Panc1 (cell line): ENCODE results near the gene KIAA1614. TPM values are rescaled to one million over a fixed set of nuclear protein-coding genes. Genes with fewer than 3 reads are reported as not detected.

Experiments used
- ATAC-seq: fragments of 200-7000 bp; cut with Tn5 transposase; 2 replicates; pipeline ENCODE4 v1.9.1; 2020; ENCODE audit warnings: mild to moderate bottlenecking, moderate library complexity
- BruUV-seq: library from RNA; stranded (reverse); fragments of 400-500 nt; replicated peaks from 2 replicates; lab custom pipeline; 2021; lab: Mats Ljungman, UMichigan
- CTCF ChIA-PET: fragments of 300-600 bp; sonication (Branson Sonifier 250); formaldehyde crosslinking; loops from one replicate; lab custom pipeline; 2022; ENCODE audit warnings: antibody characterized with exemption; lab: Charles Lee
- POLR2A ChIA-PET: fragments of 300-600 bp; sonication (Branson Sonifier 250); formaldehyde crosslinking; loops from one replicate; lab custom pipeline; 2022; ENCODE audit warnings: antibody characterized with exemption; lab: Charles Lee
- DNase-seq: peaks from one replicate; pipeline ENCODE4 v3.0.0-alpha.2; 2010; ENCODE audit warnings: low read depth, low spot score
- H3K27ac ChIP-seq: 2 replicates; pipeline ENCODE4 v1.5.1; 2011; ENCODE audit warnings: mild to moderate bottlenecking, low read length, inconsistent platforms
- H3K27me3 ChIP-seq: fragments of 200-500 bp; sonication (Bioruptor generic); 2 replicates; pipeline ENCODE4 v1.6.0; 2014; ENCODE audit warnings: low read length, inconsistent platforms; ENCODE audit not compliant: control insufficient read depth, insufficient read depth
- H3K36me3 ChIP-seq: fragments of 200-500 bp; sonication (Bioruptor generic); 2 replicates; pipeline ENCODE4 v1.5.1; 2014; ENCODE audit warnings: inconsistent platforms, mild to moderate bottlenecking, low read length, moderate library complexity; ENCODE audit not compliant: control insufficient read depth, insufficient read depth
- H3K4me1 ChIP-seq: 2 replicates; pipeline ENCODE4 v1.5.1; 2011; ENCODE audit warnings: inconsistent platforms, mild to moderate bottlenecking, low read length, moderate library complexity; ENCODE audit not compliant: control insufficient read depth, insufficient read depth
- H3K4me3 ChIP-seq, 2 experiments: 2 replicates each; pipeline ENCODE4 v1.5.1; 2011 to 2012; ENCODE audit warnings: low read depth in 2 of 2, low read length in 2 of 2, mild to moderate bottlenecking in 2 of 2, inconsistent platforms in 1 of 2, moderate library complexity in 1 of 2
- H3K9me3 ChIP-seq: fragments of 200-500 bp; sonication (Bioruptor generic); 2 replicates; pipeline ENCODE4 v1.5.1; 2014; ENCODE audit warnings: low read depth, mild to moderate bottlenecking, inconsistent platforms, low read length, moderate library complexity; ENCODE audit not compliant: control insufficient read depth, insufficient read depth
- CTCF ChIP-seq: fragments of 450-650 bp; IDR thresholded peaks from 2 replicates; pipeline ENCODE4 v1.5.1; 2017; ENCODE audit warnings: mild to moderate bottlenecking
- POLR2AphosphoS5 ChIP-seq: IDR thresholded peaks from 2 replicates; pipeline ENCODE4 v1.6.1; 2012; ENCODE audit warnings: mild to moderate bottlenecking, low read depth, low read length, moderate library complexity
- REST ChIP-seq, 2 experiments: IDR thresholded peaks; 2 replicates each; pipeline ENCODE4 v1.6.1; 2011 to 2012; ENCODE audit warnings: low read depth in 2 of 2, control low read depth in 1 of 2, low read length in 1 of 2, mild to moderate bottlenecking in 1 of 2, moderate library complexity in 1 of 2; ENCODE audit not compliant: insufficient read depth in 1 of 2
- SIN3A ChIP-seq: IDR thresholded peaks from 2 replicates; pipeline ENCODE4 v1.6.1; 2012; ENCODE audit warnings: low read depth, mild to moderate bottlenecking, low read length, moderate library complexity, borderline replicate concordance; ENCODE audit not compliant: insufficient read depth
- TCF7L2 ChIP-seq: IDR thresholded peaks from 2 replicates; pipeline ENCODE4 v1.6.1; 2011; ENCODE audit warnings: mild to moderate bottlenecking, low read depth, low read length, inconsistent platforms
- in situ Hi-C: cut with HindIII; loops from 2 replicates; pipeline ENCODE4 v1.10.0; 2016; ENCODE audit warnings: low sequenced_read_pairs, low pct_unique_long_range_greater_than_20kb
- intact Hi-C: fragments of 100-400 bp; cut with micrococcal nuclease; formaldehyde crosslinking; loops from one replicate; pipeline ENCODE4 v1.10.0; 2022; ENCODE audit not compliant: unreplicated experiment
- total RNA-seq: library from RNA; stranded (reverse); gene quantifications from one replicate; pipeline ENCODE4 v1.2.1, GENCODE V29; 2021; ENCODE audit not compliant: unreplicated experiment

Gene KIAA1614
- total RNA-seq, 1 experiment from 2014 or later: 0.80 TPM

GRCh38 chr1:180884588-180885300 lies 28.0 kb upstream of the KIAA1614 start:
- H3K4me1 ChIP-seq: no peaks in the 10 kb centered on the region
- H3K27me3 ChIP-seq: no peaks in the 10 kb centered on the region
- BruUV-seq: no TSS peak
- no peak for TF ChIP-seq REST (IDR thresholded peaks at IDR 0.05; ENCODE audit: insufficient read depth in 1 of 2, low read depth in 2 of 2, low read length in 1 of 2)
- no peak for TF ChIP-seq TCF7L2
- intact Hi-C loops: loop anchor here (5.0 kb wide), 1 partner anchor 258 kb away; no protein-coding TSS in a partner anchor
- ChIA-PET POLR2A (interaction anchor here (0.6 kb wide), 1 partner anchor 335 kb away, joined by 3 read pairs; no protein-coding TSS in a partner anchor), CTCF (interaction anchor here (0.6 kb wide), 1 partner anchor 31 kb away, joined by 5 read pairs; no protein-coding TSS in a partner anchor)
- H3K4me3 ChIP-seq: no peak overlapping the region
- ATAC-seq (no peak), DNase-seq (no peak)
- in situ Hi-C loops: no loop called here
- no peaks in the 10 kb centered on the region for H3K36me3 ChIP-seq
- H3K9me3 ChIP-seq: no peaks in the 10 kb centered on the region
- H3K27ac ChIP-seq: no peak overlapping the region

GRCh38 chr1:180886338-180886737 lies 26.4 kb upstream of the KIAA1614 start:
- Histone ChIP-seq H3K36me3 (no peaks in the 10 kb centered on the region), H3K27ac (no peak overlapping the region), H3K4me3 (no peak overlapping the region), H3K4me1 (no peaks in the 10 kb centered on the region), H3K27me3 (no peaks in the 10 kb centered on the region), H3K9me3 (no peaks in the 10 kb centered on the region)
- in situ Hi-C loops (no loop called here), intact Hi-C loops (no loop called here)
- ATAC-seq: no peak
- DNase-seq: no peak
- no peak for TF ChIP-seq CTCF
- TF ChIP-seq TCF7L2: no peak
- POLR2A ChIA-PET: no interaction called here
- CTCF ChIA-PET: no interaction called here
- BruUV-seq: no TSS peak

GRCh38 chr1:180887841-180888240 lies 24.9 kb upstream of the KIAA1614 start:
- Histone ChIP-seq H3K36me3 (no peaks in the 10 kb centered on the region), H3K4me3 (no peak overlapping the region), H3K9me3 (no peaks in the 10 kb centered on the region), H3K4me1 (no peaks in the 10 kb centered on the region), H3K27me3 (no peaks in the 10 kb centered on the region), H3K27ac (no peak overlapping the region)
- intact Hi-C loops (no loop called here), in situ Hi-C loops (no loop called here)
- ChIA-PET CTCF (no interaction called here), POLR2A (no interaction called here)
- BruUV-seq: no TSS peak
- TF ChIP-seq REST (IDR thresholded peaks at IDR 0.05; ENCODE audit: insufficient read depth in 1 of 2, low read depth in 2 of 2, low read length in 1 of 2) (no peak), POLR2AphosphoS5 (no peak), SIN3A (no peak), TCF7L2 (no peak), CTCF (no peak)
- ATAC-seq (no peak), DNase-seq (no peak)
